GM19455 (cell line): ENCODE measurements around the gene ZNF564.
"Not testable (repeated sequence)": the region's sequence is repeated elsewhere in the genome, so short reads cannot be mapped to it uniquely, and the experiment has no call there.

ENCODE experiments used
- ATAC-seq: cut with Tn5 transposase; IDR thresholded peaks from one replicate; pipeline ENCODE4 v1.9.1; 2021; ENCODE audit not compliant: unreplicated experiment

The ZNF564 gene

DNA sequence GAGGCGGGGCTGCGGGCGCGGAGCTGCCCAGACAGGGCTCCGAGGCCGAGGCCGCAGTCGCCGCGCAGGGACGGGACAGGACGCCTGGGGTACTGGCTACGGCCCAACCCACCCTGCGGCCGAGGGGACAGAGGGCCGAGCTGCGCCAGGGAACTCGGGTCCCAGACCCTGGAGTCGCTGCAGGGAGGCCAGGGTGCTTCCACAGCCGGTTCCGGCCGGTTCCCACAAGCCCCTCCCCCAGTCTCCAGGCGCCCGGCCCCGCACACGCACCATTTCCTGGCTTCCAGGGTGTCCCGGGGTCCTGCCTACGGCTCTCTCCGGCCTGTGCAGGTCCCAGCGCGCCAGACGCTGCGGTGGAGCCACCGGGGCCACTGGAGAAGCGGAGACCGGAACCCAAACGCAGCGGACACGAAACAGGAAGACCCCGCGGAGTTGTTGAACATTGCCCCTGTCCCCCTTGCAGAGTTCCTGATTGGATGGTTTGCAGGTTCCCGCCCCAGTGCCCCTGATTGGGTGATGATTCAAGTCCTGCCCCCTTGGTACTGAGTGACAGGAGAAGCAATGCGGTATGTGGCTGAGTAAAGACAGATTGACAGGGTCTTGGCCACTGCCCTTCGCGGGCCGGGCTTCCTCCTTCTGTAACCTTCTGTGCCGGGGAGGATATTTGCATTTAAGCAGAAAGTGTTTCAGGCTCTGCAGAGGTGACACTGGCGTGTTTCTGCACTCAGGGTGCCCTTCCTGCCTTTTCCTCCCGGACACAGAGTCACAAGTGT is at the start of gene ZNF564:
TSS of gene ZNF564 (minus strand) at position 423 of the 773 bp plus-strand sequence. CDS start at position 273, 150 bp downstream.
- ATAC-seq, result peak; percentile 96

GRCh38 chr19:12597594-12597993 is 46.3 kb upstream of the ZNF564 start:
- no peak for ATAC-seq

- ATAC-seq, result no peak
These were observed 45.8 kb upstream of the ZNF564 start for GRCh38 chr19:12596927-12597548.

DNA sequence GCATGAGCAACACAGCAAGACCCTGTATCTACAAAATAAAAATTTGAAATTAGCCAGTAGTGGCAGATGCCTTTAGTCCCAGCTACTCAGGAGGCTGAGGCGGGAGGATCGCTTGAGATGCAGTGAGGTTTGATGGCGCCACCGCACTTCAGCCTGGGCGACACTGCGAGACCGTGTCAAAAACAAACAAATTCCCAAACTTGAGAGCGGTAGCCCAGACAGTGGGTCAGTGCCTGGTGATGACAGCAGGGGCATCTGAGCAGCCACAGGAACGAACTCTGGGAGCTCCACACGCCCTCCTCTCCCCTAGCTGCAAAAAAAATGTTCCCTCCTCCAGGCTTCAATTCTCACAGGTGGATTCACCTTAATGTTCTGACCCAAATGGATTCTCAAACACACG is 45.2 kb upstream of the ZNF564 start:
- ATAC-seq, result no peak

GRCh38 chr19:12581100-12581499 is 29.8 kb upstream of the ZNF564 start:
- ATAC-seq, result no peak

- no peak for ATAC-seq
These were observed 29.0 kb upstream of the ZNF564 start for GRCh38 chr19:12580180-12580694.

- ATAC-seq, result no peak
These were observed 27.4 kb upstream of the ZNF564 start for GRCh38 chr19:12578641-12579040.

DNA sequence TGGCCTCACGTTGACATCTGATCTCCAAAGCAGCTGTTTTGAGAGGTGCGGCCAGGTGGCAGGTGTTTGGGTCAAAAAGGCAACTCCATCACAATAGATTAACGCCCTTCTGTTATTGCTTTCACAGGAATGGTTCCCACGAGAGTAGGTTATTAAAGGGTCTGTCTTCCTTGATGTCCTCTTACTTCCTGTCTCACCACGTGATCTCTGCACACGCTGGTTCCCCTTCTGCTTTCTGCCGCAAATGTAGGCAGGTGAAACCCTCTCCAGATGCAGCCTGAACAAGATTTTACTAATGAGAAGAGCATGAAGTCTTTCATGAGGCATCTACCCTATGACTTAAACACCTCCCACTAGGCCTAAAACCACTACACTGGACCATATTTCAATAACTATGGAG is 22.8 kb upstream of the ZNF564 start:
- no peak for ATAC-seq

DNA sequence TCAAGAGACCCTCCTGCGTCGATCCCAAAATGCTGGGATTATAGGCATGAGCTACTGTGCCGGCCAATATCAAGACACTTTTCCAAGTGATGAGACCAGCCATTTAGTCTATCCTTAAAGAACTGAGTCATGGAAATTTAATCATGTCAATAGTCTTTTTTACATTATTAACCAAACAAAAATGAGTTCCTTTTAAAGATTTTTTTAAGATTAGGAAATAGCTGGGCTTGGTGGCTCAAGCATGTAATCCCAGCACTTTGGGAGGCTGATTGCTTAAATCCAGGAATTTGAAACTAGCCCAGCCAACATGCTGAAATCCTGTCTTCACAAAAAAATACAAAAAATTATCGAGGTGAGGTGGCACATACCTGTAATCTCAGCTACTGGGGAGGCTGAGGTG is 16.7 kb upstream of the ZNF564 start:
- no peak for ATAC-seq

DNA sequence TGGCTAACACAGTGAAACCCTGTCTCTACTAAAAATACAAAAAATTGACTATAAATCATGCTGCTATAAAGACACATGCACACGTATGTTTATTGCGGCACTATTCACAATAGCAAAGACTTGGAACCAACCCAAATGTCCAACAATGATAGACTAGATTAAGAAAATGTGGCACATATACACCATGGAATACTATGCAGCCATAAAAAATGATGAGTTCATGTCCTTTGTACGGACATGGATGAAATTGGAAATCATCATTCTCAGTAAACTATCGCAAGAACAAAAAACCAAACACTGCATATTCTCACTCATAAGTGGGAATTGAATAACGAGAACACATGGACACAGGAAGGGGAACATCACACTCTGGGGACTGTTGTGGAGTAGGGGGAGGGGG is 15.1 kb upstream of the ZNF564 start:
- not testable (repeated sequence) for ATAC-seq

DNA sequence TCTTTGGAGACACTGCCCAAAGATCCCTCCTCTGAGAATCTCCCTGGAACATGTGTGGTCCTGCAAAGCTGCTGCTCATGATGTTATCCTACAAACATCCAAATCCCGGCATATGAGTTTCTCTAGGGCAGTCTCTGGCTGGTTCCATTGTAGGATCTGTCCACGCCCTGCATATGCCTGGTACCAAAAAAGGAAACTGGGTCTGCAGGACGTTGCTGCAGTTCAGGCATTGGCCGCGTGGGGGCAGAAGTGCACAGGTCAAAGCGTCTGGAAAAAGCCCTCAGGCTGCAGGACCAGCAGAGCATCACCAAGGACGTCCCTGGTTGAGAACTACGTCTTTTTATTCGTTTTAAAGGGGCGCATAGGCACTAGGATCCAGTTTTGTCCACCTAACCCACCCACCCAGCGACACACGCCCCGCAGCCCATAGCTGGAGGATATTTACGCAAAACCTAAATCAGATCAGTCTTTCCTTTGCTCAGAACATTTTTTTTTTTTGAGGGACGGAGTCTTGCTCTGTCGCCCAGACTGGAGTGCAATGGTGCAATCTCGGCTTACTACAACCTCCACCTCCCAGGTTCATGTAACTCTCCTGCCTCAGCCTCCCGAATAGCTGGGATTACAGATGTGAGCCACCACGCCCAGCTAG is 12.9 kb upstream of the ZNF564 start:
- no peak for ATAC-seq

- no peak for ATAC-seq
These were observed 4.2 kb upstream of the ZNF564 start for GRCh38 chr19:12555456-12555930.

- ATAC-seq, result no peak
These were observed 4.4 kb downstream of the ZNF564 start for GRCh38 chr19:12546903-12547302.

GRCh38 chr19:12546068-12546467 is 5.2 kb downstream of the ZNF564 start:
- no peak for ATAC-seq

DNA sequence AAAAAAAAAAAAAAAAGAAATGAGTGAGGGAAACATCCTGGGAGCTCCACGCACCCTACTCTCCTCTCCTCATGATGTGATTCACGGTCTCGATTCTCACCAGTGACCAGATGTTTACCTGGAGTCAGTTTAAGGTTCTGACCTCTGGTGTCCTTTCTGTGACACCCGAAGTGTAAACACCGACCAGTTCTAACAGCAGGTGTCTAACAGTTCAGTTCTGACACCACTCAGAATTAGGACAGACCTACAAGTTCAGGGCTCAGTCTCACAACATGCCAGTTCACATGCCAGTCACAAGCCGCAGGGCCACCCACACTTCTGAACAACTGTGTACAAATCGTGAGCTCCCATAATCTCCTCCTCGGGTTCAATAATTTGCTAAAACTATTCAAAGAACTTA is 6.0 kb downstream of the ZNF564 start:
- ATAC-seq, result no peak

DNA sequence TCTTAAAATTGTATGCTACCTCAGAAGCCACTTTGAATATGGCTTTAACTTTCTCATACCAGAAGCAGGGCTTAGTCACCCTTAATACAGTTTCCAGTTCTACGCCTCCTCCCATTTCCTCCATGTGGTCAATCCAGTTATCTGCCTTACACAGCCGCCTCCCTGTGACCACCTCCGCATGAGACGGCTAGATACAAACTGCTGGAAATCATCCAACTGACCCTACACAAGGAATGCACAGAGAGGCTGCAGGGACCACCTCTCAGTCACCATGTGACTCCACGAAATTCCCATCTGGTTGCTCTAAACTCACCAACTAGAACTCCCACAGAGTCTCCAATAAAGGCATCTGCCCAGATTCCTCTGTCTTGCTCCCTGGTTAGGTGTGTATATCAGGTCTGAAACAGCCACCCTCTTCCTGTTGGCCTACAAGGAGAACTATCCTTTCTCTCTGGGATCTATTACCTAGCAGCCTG is 6.8 kb downstream of the ZNF564 start:
- ATAC-seq, result no peak

GRCh38 chr19:12543855-12544254 is 7.4 kb downstream of the ZNF564 start:
- no peak for ATAC-seq

DNA sequence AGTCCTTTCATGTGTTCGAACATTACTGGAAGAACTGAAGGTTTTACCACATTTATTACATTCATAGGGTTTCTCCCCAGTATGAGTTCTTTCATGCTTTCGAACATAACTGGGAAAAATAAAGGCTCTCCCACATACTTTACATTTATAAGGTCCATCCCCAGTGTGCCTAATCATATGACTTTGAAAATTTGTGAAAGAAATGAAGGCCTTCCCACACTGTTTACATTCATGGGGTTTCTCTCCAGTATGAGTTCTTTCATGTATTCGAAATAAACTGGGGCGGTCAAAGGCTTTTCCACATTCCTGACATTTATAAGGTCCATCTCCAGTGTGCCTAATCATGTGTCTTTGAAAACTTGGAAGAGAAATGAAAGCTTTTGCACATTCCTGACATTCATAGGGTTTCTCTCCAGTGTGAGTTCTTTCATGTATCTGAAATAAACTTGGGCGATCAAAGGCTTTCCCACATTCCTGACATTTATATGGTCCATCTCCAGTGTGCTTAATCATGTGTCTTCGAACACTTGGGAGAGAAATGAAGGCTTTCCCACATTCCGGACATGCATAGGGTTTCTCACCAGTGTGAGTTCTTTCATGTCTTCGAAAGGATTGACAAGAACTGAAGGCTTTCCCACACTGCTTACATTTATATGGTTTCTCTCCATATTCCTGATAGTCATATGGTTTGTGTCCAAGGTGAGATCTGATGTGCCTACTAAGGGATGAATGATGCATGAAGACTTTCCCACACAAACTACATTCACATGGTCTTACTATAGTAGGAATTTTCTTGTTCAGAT is 24.0 kb downstream of the ZNF564 start:
- no peak for ATAC-seq

- no peak for ATAC-seq
These were observed 24.7 kb downstream of the ZNF564 start for GRCh38 chr19:12526542-12526941.

GRCh38 chr19:12521996-12522395 is 29.3 kb downstream of the ZNF564 start:
- no peak for ATAC-seq

- no peak for ATAC-seq
These were observed 37.7 kb downstream of the ZNF564 start for GRCh38 chr19:12513531-12514061.
